ENCODE results near the gene CGNL1.

Gene CGNL1

DNA sequence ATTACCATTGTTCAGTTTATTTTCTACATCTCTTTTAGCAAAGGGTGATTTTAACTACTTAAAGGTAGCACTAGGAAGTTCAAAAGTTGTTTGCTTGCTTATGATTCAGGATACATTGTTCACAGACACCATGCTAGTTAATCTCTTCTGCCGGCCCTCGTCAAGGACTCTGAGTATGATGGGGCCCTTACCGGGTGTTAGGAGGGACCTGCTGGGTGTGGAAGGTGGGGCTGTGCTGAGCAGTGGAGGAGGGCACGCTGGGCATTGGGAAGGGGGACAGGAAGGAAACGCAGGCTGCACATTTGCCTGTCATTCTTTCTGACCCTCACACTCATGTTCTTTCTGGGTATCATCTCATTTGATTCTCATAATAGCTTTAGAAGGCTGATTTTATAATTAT lies 150.3 kb downstream of the CGNL1 start:
- TF ChIP-seq, protein P1, sequence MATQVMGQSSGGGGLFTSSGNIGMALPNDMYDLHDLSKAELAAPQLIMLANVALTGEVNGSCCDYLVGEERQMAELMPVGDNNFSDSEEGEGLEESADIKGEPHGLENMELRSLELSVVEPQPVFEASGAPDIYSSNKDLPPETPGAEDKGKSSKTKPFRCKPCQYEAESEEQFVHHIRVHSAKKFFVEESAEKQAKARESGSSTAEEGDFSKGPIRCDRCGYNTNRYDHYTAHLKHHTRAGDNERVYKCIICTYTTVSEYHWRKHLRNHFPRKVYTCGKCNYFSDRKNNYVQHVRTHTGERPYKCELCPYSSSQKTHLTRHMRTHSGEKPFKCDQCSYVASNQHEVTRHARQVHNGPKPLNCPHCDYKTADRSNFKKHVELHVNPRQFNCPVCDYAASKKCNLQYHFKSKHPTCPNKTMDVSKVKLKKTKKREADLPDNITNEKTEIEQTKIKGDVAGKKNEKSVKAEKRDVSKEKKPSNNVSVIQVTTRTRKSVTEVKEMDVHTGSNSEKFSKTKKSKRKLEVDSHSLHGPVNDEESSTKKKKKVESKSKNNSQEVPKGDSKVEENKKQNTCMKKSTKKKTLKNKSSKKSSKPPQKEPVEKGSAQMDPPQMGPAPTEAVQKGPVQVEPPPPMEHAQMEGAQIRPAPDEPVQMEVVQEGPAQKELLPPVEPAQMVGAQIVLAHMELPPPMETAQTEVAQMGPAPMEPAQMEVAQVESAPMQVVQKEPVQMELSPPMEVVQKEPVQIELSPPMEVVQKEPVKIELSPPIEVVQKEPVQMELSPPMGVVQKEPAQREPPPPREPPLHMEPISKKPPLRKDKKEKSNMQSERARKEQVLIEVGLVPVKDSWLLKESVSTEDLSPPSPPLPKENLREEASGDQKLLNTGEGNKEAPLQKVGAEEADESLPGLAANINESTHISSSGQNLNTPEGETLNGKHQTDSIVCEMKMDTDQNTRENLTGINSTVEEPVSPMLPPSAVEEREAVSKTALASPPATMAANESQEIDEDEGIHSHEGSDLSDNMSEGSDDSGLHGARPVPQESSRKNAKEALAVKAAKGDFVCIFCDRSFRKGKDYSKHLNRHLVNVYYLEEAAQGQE (IDR thresholded peaks at IDR 0.05; ENCODE audit: insufficient replicate concordance, low read depth) = no peak
- TF ChIP-seq, protein P2, sequence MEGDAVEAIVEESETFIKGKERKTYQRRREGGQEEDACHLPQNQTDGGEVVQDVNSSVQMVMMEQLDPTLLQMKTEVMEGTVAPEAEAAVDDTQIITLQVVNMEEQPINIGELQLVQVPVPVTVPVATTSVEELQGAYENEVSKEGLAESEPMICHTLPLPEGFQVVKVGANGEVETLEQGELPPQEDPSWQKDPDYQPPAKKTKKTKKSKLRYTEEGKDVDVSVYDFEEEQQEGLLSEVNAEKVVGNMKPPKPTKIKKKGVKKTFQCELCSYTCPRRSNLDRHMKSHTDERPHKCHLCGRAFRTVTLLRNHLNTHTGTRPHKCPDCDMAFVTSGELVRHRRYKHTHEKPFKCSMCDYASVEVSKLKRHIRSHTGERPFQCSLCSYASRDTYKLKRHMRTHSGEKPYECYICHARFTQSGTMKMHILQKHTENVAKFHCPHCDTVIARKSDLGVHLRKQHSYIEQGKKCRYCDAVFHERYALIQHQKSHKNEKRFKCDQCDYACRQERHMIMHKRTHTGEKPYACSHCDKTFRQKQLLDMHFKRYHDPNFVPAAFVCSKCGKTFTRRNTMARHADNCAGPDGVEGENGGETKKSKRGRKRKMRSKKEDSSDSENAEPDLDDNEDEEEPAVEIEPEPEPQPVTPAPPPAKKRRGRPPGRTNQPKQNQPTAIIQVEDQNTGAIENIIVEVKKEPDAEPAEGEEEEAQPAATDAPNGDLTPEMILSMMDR (IDR thresholded peaks at IDR 0.05; ENCODE audit: insufficient read depth, low read length) = no peak
- no peak for TF ChIP-seq POLR2AphosphoS5 (IDR thresholded peaks at IDR 0.05; ENCODE audit: low read depth)
- TF ChIP-seq GABPA (IDR thresholded peaks at IDR 0.05; ENCODE audit: low read depth) = no peak
- TF ChIP-seq SPI1 (IDR thresholded peaks at IDR 0.05; ENCODE audit: borderline replicate concordance, low read depth) = no peak
- DNase-seq (ENCODE audit: low read depth in 1 of 2, low spot score in 1 of 2) = no peak
- H3K27ac ChIP-seq (replicated peaks) = no peak overlapping the region
- peaks cover 3% of the 10 kb centered on the region for H3K27me3 ChIP-seq (ENCODE audit: insufficient read depth, poor library complexity, severe bottlenecking)
- H3K4me3 ChIP-seq (replicated peaks; ENCODE audit: insufficient read depth, low read length) = no peak overlapping the region

DNA sequence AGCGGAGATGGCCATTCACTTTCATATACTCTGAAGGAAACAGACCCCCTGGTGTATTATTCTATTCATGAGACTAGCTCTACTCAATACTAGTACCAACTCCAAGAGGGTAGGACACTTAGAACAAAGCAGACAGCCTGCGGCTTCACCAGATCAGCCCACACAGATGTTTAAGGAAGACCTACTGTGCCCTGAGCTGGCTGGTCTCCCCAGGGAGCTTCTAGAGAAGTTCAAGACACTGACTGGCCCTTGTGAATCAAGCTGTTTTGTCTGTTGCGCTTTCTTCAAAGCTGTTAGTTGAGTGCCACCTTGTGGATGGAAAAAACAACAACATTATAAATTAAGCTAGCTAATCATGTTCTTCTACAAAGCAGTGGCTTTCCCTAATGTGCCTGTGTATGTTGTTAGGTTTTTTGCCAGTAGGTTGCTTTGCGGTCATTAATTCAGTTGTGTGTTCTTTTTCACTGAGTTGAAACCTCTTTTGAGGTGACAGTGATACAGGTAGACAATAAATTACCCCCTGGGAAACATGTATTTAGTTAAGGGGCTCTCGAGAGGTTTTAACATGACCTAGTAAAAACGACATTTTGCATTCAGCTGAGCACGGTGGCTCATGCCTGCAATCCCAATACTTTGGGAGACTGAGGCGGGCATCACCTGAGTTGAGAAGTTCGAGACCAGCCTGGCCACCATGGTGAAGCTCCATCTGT lies 151.2 kb downstream of the CGNL1 start:
- H3K27ac ChIP-seq (replicated peaks) = no peak overlapping the region
- no peak overlapping the region for H3K4me3 ChIP-seq (replicated peaks; ENCODE audit: insufficient read depth, low read length)
- H3K27me3 ChIP-seq (ENCODE audit: insufficient read depth, poor library complexity, severe bottlenecking) = peaks cover 8% of the 10 kb centered on the region
- DNase-seq (ENCODE audit: low read depth in 1 of 2, low spot score in 1 of 2) = peak; percentile 48 to 78
- TF ChIP-seq, protein P2 (IDR thresholded peaks at IDR 0.05; ENCODE audit: insufficient read depth, low read length) = peak; percentile 25
- TF ChIP-seq SPI1 (IDR thresholded peaks at IDR 0.05; ENCODE audit: borderline replicate concordance, low read depth) = no peak

DNA sequence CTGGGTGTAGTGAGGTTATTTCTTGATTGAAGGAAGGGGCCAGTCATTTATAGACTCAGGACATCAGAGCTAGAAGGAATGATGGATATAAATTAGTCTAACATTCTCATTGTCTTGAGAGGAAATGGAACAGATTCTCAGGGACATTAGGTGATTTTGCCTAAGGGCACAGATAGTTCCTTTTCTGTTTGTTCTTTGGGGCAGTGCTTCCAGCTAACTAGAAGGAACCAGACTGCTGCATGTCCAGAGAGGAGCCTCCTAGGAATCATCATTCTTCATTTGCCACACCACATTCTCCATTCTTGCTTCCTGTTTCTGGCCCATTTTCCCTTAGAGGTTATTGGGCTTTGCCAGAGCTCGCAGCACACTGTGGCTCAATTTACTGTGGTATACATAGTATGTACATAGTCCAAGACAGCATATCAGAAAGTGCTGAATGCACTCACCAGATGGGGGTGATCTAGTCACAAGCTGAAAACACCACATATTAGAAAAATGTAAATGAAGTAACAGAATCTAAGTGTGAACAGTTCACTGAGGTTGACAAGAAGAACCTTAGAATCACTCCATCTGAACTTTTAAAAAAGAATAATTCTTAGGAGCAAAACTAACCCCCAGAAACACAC lies 152.7 kb downstream of the CGNL1 start:
- TF ChIP-seq GABPA (IDR thresholded peaks at IDR 0.05; ENCODE audit: low read depth) = no peak
- TF ChIP-seq, protein P2 (IDR thresholded peaks at IDR 0.05; ENCODE audit: insufficient read depth, low read length) = no peak
- TF ChIP-seq SPI1 (IDR thresholded peaks at IDR 0.05; ENCODE audit: borderline replicate concordance, low read depth) = no peak
- TF ChIP-seq, protein P1 (IDR thresholded peaks at IDR 0.05; ENCODE audit: insufficient replicate concordance, low read depth) = no peak
- no peak for TF ChIP-seq POLR2AphosphoS5 (IDR thresholded peaks at IDR 0.05; ENCODE audit: low read depth)
- no peak for DNase-seq (ENCODE audit: low read depth in 1 of 2, low spot score in 1 of 2)
- no peak overlapping the region for H3K4me3 ChIP-seq (replicated peaks; ENCODE audit: insufficient read depth, low read length)
- peaks cover 6% of the 10 kb centered on the region for H3K27me3 ChIP-seq (ENCODE audit: insufficient read depth, poor library complexity, severe bottlenecking)
- no peak overlapping the region for H3K27ac ChIP-seq (replicated peaks)

Data from HL-60 (cell line).